CD4-positive, alpha-beta T cell treated with Interleukin-1 beta for 1 hour (primary cell): Measurements from ENCODE around the gene RHBDL3.
"Not testable (repeated sequence)": the region's sequence is repeated elsewhere in the genome, so short reads cannot be mapped to it uniquely, and the experiment has no call there.

ENCODE experiments used
- DNase-seq, 2 donors: peaks; one replicate each; pipeline ENCODE4 v3.0.0-alpha.2; 2020 to 2022

The RHBDL3 gene, protein sequence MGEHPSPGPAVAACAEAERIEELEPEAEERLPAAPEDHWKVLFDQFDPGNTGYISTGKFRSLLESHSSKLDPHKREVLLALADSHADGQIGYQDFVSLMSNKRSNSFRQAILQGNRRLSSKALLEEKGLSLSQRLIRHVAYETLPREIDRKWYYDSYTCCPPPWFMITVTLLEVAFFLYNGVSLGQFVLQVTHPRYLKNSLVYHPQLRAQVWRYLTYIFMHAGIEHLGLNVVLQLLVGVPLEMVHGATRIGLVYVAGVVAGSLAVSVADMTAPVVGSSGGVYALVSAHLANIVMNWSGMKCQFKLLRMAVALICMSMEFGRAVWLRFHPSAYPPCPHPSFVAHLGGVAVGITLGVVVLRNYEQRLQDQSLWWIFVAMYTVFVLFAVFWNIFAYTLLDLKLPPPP

DNA sequence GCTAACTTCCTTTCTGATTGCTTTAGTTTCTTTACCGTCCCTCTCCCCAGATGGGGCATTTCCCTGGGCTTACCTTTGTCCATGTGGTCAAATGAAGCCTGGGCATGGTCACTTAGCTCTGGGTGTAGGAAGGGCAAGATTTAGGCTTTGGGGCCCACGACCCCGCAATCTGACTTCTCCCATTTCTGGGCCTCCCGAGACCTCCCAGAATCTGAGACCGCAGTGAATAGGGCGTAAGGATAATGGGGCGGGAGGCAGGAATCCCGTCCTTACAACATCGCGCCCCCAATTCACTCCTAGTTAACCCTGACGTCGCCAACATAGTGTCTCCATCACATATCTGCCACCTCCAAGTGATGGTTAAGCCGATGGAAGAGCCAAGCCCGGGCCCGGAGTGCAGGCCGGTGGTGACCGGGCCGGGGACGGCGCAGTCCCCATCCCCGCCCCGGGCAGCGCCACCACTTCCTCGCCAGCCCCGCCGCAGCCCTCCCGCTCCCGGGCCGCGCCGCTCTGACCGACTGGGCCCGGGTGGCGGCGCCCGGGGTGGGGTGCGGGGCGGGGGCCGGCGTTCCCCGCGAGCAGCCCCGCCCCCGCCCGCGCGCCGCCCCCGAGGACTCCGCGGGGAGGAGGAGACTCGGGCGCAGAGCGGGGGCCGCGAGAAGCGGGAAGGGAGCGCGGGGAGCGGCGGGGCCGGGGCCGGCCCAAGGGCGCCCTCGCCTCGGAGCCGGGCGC lies at the start of gene RHBDL3:
Gene RHBDL3 (plus strand): TSS at position 641 of the 732 bp plus-strand sequence. CDS start 358 bp downstream, outside the sequence.
- DNase-seq, result peak; percentile 9 to 24

DNA sequence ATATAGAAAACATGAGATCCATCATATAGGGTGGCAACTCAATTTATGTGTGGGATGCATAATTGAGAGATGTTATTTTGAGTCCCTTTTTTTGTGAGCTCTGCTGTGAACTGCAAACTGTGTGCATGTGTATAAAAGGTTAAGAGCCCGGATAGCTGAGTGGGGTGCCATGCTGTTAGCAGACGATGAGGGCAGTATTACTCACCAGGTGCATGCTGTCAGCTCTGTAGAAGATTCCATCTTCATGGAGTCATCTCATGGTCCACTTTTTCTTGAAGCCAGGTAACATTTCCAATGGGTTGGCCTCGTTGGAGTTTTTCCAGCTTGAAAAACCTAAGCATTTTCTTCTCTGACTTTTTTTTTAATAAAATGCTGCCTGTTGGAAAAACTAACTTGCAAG lies 43.0 kb upstream of the RHBDL3 start:
- no peak for DNase-seq

DNA sequence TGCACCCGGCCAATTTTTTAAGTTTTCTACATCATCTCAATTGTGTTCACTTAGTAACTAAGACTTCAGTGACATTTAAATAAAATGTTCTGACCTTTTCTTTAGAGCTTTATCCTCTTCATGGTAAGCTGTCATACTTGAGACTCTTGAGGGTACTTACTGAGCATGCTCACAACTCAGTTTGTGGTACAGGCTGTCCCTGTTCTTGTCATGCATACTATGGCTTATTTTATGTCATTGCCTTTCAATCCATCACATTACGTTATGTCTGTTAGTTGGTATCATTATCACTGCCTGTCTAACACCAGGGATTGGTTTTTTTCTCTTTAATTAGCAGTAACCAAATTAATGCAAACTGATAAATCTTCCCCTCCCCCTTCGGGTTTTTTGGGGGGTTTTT lies 41.9 kb upstream of the RHBDL3 start:
- no peak for DNase-seq

DNA sequence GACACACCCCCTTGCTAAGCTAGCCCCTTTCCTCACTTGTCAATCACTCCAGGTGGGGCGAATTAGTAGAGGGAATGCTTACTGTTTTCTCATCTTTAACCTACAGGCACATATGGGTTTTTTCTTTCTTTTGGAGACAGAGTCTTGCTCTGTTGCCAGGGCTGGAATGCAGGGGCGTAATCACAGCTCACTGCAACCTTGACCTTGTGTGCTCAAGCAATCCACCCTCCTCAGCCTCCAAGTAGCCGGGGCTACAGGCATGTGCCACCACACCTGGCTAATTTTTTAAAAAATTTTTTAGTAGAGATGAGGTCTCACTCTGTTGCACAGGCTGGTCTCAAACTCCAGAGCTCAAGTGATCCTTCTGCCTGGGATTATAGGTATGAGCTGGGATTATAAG lies 38.7 kb upstream of the RHBDL3 start:
- no peak for DNase-seq

DNA sequence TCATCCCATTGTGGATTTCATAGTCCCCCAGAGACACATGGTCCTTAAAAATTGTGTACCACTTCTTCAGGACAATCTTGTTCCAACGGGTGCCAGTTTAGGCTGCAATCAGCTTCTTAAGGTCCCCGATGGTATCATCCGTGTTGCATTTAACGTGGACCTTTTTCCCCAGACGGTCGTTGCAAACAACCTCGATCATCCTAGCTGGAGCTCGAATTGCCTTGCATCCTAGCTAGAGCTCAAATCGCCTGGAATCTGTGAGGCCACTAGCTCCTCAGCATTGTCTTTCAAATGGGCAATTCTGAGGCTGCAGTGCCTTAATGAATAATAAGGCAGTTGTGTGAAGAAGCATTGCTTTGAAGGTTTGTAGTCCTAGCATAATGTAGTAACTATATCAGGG lies 37.7 kb upstream of the RHBDL3 start:
- no peak for DNase-seq

DNA sequence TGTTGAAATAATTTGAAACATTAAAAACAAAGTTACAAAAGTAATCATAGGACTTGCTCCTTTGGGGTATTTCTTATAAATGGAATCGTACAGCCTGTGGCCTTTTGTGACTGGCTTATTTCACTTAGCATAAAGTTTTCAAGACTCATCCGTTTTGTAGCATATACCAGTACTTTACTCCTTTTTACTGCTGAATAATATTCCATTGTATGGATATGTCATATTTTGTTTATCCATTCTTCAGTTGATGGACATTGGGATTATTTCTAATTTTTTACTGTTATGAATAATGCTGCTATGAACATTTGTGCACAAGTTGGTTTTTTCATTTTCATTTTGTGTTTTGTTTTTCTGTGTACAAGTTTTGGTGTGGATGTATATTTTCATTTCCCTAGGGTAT lies 30.0 kb upstream of the RHBDL3 start:
- DNase-seq, result no peak

DNA sequence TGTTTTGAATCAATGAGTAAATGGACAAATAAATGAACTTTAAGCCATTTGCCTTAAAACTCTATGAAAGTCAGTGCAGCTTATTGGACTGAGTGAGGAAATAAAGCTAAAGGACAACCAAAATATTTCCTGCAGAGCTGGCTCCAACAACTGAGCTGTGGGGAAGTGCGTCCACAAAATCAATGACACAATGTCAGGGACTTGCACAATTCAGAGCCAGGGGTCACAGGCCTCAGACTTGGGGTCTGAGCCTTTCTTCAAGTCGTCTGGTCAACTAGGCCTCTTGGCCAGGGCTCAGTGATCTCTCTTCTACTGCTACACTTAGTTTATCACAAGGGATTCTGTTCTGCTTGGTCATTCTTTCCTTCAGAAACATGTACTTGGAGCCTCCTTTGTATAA lies 26.2 kb upstream of the RHBDL3 start:
- no peak for DNase-seq

DNA sequence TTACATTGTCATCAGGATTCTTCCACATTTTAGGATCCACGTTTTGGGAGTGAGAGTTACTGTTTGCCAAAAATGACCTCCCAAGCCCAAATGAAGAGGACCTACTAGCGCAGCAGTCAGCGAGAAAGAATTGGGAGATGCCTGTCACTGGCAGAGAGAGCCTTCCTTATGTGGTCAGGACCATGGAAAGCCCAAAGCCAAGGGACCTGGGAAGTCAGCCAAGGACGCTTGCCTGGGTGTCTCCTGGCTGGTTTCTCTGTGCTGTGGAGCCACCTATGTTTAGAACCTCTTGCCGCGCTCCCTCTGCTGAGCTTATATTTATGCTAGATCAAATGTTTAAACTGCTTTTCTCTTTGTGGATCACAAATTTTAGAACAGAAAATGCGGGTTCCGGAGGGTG lies 24.9 kb upstream of the RHBDL3 start:
- DNase-seq, result no peak

DNA sequence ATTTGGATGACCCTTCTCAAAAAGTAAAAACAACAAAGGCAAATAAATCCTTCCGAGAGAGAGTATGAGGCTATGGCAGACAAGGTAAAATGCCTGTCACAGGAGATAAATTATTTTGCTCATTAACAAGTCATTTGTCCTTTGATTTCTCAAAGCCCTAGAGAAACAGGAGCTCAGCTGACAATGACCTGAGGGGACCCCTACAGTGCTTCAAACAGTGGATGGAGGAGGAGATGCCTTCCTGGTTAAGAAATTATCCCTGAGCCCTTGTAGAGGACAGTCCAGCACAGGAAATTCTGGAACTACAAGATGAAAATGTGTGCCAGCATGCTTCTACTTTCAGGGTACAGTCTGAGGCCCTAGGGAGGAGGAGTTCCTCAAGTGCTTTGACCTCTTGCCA lies 24.0 kb upstream of the RHBDL3 start:
- no peak for DNase-seq

DNA sequence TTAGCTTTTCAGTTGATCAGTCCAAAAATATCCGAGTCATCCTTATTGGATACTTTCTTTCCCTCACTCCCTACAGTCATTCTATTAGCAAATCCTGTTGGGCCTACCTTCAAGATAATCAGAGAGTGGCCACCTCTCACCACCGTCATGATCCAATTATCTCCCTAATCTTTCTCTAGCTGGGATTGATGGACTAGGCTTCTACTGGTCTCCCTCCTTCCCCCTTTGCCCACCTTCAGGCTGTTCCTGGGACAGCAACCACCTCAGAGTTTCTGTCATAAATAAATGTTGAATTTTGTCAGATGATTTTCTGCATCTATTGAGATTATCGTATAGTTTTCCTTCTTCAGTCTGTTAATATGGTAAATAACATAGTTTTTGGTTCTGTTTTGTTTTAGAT lies 16.2 kb upstream of the RHBDL3 start:
- DNase-seq, result no peak

DNA sequence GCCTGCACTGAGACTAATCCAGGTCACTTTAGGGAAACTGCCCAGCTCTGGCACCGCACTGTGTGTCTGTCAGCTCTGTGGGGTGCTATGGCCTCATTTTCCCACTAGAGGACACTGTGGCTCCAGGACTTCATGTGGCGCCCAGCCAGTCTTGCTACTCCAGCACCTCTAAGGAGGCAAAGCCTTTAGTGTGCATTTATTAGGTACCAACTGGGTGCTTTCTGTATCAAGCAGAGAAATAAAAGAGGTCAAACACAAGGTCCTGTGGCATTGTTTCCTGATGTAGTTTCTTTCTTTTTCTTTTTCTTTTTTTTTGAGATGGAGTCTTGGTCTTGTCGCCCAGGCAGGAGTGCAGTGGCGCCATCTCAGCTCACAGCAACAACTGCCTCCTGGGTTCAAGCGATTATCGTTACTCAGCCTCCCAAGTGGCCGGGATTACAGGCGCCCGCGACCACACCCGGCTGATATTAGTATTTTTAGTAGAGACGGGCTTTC lies 12.5 kb upstream of the RHBDL3 start:
- peak; percentile 66 for DNase-seq

DNA sequence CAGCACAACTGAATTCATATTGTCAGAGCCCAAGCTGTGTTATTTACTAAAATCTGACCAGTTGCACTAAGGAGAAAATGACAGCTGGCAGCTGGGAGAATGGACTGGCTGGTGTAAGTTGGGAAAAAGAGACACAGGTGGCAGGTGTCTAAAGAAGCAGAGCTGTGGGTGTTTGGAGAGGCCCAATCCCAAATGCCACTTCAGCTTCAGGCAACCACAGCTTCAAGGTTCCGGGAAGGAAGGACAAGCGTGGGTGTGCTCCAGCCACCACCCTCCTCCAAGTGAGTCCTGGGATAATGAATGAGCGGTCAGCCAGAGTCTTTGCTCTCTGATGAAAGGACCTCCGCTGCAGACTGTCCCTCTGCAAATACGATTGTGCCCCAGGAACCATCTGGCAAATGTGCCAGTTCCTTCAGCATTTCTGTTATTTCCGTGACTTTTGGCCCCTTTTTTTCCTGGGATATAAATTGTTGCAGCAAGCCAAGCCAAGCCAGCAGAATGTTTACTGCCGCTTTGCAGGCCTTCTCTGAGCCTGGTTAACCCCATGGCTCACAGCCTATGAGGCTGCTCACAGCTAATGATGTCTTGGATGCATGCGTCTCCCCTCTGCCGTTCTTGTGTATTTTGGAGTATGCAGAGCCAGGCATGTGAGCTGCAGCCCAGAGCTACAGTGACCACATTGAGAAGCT lies 9.5 kb upstream of the RHBDL3 start:
- DNase-seq, result no peak

DNA sequence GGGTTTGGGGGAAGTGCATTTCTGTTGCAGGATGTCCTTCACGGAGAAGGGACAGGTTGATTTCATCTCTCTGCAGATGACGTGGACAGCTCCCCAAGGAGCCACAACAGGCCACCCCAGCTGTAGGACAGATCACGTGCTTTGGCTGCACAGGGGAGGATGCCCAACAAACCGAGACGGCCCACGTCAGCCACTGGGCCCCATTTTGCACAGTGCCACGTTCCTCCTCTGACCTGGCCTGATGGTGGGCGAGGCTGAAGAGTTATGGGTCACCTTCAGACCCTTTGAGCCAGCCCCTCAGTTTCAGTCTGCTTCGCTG lies 9.0 kb upstream of the RHBDL3 start:
- no peak for DNase-seq

DNA sequence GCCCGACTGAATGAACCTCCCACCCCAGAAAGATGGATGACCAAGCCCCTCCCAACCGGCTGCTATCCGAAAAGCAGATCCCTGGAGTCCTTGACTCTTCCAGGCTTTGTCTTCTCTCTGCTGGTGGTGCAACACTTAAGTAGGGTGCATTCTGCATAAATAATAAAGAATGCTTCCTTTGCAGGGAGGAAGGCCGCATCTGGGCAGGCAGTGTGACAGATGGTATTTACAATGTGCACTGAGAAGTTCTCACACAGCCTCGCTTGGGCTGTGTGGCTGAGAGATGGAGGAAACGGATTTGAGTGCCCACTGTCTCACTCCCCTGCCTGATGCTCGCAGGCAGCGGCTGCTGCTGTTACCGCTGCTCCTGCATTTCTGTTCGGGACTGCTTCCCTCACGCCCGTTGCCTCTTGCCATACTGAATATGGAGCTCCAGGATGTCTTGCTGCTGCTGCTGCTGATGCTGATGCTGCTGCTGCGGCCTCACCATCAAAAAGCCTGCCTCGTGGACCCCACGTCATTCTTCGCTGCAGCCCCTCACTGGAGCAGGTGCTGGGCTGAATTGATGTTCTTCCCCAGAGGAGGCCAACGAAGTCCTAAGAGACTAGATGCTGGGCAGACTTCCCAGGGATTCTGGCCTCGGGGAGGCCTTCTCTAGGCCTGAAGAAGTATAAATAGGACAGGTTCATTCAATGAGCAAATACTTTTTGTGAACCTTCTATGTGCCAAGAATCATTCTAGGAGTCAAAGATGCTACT lies 7.1 kb upstream of the RHBDL3 start:
- DNase-seq, result no peak

DNA sequence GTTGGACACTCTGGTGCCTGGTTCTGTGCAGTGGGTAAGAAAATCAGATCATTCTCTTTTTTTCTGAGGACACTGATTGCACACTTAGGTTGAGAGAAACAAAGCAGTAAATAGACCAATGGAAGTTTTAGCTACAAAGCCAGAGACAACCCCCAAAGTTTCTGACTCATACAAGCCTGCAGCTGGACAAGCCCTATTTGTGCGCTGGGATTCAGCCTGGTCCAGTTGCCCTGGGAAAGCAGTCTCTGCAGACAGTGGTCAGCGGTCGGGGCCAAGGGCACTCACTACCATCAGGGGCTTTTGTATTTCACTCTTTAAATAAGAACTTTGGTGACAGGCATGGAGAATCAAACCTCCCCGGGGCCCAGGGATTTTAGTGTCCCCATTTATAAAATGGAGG lies 6.0 kb upstream of the RHBDL3 start:
- no peak for DNase-seq

DNA sequence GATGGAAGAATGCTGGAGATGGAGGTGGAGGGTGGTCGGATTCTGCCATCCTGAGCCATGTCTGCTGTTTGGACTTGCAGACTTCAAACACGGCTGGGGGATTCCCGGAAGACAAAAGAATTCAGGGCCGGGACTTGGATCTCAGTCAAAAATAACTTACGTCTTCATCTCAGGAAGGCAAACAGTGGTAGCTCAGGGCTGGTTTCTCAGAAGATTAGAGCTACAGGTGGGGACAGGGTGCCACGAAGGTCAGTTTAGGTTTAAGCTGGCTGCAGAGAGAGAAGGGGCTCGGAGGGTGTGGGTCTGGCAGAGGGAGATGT lies 4.3 kb upstream of the RHBDL3 start:
- DNase-seq, result no peak

DNA sequence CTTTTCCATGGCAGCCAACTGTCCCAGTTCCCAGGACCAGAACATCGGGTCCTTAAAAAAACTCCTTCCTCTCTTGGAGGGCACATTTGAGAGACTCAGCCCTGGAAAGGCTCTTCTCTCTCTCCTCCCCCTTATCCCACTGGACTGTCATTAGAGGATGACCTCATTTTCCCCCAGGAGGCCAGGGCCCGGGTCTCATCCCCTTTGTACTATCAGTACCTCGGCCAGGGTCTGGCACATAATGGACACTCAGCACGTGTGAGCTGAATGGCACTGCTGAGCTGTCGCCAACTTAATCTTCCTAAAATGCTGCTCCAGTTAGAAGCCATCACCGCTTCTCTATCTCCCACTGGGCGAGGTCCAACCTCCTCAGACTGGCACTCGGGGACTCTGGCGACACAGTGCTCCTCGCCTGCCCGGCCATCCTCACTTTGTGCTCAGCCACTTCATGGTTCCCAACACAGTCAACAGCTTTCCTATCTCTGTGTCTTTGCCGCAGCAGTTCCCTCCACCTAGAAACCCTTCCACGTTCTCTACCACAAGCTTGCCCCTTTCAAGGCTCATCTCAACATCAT lies 3.6 kb upstream of the RHBDL3 start:
- DNase-seq, result no peak

DNA sequence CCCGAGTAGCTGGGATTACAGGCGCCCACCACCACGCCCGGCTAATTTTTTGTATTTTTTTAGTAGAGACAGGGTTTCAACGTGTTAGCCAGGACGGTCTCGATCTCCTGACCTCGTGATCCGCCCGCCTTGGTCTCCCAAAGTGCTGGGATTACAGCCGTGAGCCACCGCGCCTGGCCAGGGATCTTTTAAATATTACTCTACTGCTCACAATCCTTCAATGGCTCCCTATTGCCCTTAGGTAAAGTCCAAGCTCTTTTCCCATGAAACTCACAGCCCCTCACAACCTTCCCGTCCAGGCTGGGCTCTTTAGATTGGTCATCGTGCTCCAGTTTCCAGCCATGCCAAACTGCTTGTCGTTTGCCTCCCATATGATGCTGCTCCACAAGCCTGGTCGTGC lies 2.1 kb upstream of the RHBDL3 start:
- DNase-seq, result not testable (repeated sequence)

DNA sequence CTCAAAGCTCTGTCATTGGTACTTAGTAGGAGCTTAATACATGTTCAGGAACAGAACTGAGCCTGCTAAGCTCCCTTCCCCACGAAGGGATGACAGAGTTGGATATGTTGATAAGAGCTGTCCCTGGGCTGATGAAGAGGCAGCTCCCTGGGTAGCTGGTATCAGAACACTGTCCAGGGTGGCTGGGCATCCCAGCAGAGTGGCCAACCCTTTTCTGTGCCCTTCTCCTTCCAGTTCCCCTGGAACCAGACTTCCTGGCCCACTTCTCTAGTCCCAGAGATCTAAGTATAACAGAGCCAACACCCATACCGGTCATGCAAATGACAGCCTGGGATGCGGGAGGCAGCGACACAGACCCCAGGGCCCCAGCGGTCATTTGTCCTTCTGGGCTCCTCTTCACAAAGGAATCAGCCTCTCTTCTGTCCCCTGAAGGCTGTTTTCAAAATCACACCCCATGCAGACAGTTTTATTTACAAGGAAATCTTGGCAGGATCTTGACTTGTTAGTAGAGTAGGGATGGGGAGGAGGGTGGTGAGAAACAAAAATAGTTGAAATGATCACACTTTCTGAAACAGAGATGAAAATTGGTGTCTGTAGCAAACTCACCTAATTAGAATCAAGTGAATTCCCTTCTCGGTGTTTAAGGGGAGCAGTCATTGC lies 1.4 kb upstream of the RHBDL3 start:
- DNase-seq, result no peak

DNA sequence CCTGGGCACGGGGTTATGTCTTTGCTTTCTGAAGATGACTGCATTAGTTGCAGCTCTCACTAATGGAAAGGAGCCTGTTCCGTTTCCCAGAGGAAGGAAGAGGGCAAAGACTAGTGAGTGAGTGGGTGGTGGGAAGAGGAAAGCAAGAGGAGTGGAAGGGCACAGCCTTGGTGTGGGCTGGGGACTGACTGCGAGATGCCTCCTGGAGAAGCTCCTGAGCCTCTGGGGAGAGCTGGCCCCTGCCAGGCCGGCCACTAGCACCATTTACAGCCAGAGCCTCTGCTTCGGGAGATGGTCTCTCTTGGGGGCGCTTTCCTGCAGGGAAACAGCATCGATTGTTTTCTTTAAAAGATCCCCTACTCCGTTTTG lies 825 bp upstream of the RHBDL3 start:
- DNase-seq, result no peak

DNA sequence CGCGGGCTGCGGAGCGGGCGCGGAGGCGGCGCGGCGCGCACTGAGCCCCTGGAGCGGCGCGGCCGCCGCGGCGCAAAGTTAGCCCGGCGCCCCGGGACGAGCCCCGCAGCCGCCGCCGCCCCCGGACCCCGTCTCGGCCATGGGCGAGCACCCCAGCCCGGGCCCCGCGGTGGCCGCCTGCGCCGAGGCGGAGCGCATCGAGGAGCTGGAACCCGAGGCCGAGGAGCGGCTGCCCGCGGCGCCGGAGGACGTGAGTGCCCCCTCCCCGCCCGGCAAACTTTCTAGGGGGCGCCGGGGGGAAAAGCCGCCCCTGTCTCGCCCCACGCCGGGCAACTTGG lies 388 bp downstream of the RHBDL3 start:
- DNase-seq, result no peak
